GM12875 (cell line): ENCODE measurements around the gene SLC12A5.

Experiments
- H3K4me3 ChIP-seq: one replicate; pipeline ENCODE4 v1.5.1; 2011; ENCODE audit warnings: low read depth, low read length, control low read depth
- TF ChIP-seq, protein P1 (sequence below): IDR thresholded peaks from 2 replicates; pipeline ENCODE4 v1.5.1; 2011; ENCODE audit warnings: low read depth, mild to moderate bottlenecking, control low read depth, inconsistent platforms, low read length, moderate library complexity, borderline replicate concordance; ENCODE audit not compliant: insufficient read depth

SLC12A5 gene

DNA sequence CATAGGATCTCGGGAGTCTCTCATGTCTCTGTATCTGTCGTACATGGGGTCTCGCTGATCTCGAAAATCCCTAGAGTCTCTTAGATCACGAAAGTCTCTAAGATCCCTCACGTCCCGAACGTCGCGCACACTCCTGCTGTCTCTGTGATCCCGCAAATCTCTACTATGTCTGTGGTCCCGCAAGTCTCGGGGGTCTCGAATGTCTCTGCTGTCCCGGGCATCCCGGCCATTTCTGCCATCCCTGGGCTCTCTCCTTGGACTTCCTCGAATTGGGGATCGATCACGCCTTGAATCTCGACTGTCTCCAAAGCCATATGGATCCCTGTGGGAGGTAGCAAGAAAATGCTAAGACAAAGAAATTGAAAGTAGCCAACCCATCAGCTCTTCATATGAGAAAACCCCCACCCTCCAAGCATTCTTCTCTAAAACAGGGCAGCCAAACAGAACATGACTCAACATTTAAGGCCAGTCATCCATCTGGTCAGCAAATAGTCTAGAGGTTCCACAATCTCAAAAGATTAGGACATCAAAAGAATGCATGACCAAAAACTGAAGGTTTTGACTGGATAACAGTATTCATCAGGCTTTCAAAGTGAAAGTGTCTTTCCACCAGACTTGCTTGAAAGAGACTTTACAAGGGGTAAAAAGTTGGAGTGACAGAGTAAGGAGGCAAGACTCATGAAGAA, 41.3 kb downstream of the SLC12A5 start:
- TF ChIP-seq, protein P1, sequence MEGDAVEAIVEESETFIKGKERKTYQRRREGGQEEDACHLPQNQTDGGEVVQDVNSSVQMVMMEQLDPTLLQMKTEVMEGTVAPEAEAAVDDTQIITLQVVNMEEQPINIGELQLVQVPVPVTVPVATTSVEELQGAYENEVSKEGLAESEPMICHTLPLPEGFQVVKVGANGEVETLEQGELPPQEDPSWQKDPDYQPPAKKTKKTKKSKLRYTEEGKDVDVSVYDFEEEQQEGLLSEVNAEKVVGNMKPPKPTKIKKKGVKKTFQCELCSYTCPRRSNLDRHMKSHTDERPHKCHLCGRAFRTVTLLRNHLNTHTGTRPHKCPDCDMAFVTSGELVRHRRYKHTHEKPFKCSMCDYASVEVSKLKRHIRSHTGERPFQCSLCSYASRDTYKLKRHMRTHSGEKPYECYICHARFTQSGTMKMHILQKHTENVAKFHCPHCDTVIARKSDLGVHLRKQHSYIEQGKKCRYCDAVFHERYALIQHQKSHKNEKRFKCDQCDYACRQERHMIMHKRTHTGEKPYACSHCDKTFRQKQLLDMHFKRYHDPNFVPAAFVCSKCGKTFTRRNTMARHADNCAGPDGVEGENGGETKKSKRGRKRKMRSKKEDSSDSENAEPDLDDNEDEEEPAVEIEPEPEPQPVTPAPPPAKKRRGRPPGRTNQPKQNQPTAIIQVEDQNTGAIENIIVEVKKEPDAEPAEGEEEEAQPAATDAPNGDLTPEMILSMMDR = no peak
- H3K4me3 ChIP-seq = no peak overlapping the region

DNA sequence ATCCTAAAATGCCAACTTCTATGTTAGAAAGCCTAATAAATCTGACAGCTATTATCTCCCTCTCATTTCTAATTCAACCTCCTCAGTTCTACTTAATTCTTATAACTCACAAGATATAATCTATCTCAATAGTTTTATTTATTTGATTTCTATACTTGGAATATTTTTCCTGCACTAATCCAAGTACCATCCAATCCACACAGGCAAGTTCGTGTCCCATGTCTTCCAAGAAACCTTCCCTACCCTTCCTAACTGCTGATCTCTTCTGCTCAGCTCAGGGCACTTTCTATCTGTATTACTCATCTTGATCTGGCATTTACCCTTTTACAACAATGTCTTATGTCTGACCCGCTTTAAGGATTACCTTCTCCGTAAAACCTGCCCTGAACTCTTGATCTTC, 42.6 kb downstream of the SLC12A5 start:
- TF ChIP-seq, protein P1 = no peak
- no peak overlapping the region for H3K4me3 ChIP-seq

DNA sequence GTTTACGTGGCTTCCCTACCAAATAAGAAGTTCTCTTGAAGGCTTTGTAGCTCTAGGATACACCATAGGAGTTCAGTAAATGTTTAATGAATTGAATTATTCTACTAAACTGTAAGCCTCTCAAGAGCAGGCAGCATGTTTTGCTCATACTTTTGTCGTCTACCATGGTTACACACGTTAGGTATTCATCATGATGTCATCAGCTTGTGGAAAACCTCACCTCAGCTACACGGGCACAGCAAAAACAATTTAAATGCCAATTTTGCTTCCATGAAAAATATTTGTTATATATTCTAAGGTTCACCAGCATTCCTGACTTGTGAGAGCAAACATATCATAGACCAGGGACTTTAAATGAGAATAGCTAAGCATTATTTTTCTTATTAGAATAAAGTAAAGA, 44.0 kb downstream of the SLC12A5 start:
- no peak overlapping the region for H3K4me3 ChIP-seq
- TF ChIP-seq, protein P1 = no peak

DNA sequence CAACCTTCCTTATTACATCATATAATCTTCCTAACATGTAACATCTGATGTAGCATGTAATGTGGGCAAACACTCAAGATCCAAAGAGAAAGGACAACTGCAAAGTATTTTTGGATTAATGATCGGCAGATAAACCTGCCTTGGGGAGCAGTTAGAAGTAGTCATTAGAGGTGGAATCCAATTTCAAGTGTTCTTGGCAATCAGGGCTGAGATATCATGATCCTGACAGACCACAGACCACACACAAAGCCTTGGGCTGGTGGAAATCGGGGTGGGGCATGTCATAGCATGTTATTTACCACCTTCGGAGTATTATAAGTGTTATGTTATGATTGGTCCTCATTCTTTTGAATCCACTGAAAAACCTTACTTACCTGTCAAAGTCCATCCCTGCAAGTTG, 44.4 kb downstream of the SLC12A5 start:
- TF ChIP-seq, protein P1 = no peak
- H3K4me3 ChIP-seq = no peak overlapping the region

DNA sequence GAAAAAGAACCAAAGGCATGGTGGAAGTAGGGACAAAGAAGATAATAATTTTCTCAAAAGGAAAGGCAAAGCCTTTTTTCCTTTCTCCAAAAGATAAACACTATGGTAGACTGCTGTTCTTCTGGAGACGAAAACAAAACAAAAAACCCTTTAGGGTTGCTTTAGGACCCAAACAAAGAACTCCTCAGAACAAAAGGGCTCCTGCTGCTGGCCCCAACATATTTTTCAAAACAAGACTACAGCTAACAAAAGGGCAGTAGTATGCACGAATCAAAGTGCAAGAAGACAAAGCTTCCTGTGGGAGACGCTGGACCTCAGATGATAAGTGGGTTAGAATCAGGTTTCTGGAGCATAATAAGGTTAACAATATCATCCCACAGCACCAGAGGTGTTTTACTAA, 45.0 kb downstream of the SLC12A5 start:
- TF ChIP-seq, protein P1 = no peak
- no peak overlapping the region for H3K4me3 ChIP-seq

DNA sequence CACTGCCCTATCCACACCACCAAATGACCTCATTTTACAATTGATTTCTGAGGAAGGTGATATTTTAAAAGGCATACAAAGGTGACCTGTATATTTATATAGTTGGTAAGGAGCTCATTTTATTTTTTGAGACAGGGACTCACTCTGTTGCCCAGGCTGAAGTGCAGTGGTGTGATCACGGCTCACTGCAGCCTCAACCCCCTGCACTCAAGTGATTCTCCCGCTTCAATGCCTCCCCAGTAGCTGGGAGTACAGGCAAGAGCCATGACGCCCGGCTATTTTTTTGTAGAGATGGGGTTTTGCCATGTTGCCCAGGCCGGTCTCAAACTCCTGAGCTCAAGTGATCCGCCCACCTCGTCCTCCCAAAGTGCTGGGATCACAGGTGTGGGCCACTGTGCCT, 47.8 kb downstream of the SLC12A5 start:
- TF ChIP-seq, protein P1 = no peak
- no peak overlapping the region for H3K4me3 ChIP-seq

DNA sequence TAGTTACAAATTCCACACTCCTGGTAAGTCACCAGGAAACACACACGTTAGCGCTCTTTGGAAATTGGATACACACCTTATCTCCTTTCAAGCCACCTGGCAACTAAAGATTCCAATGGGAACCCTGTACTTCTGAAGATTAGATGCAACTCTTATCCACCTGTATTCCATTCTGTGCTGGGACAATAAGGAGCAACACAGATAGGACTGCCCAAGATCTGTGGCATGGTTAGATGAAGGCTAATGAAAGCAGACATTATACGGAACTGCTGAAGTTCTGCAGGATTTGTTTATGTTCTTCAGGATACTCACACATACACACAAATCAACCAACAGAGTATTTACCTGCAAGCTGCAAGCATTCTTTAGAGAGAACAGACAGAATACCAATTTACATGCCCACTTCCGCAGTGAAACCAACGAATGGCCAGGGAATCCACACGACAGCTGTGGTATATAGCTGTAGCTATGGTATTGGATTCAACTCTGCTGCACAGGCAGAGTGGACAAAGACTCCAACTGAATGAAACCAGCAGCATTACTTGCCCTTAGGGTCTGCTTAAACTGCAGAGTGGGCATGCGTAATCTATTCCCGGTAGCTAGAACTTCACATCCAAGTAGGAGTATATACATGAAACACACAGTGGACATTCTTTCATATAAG, 48.8 kb downstream of the SLC12A5 start:
- TF ChIP-seq, protein P1 = no peak
- H3K4me3 ChIP-seq = no peak overlapping the region
